ENCODE data around the gene TRUB1.

TRUB1 gene

GRCh38 chr10:115026056-115026745, 88.2 kb downstream of the TRUB1 start:
- H3K36me3 ChIP-seq (ENCODE audit: insufficient read depth, low read length): no peaks in the 10 kb centered on the region
- H3K79me2 ChIP-seq (ENCODE audit: insufficient read depth, low read length): no peaks in the 10 kb centered on the region
- H3K4me1 ChIP-seq (ENCODE audit: insufficient read depth, low read length): no peaks in the 10 kb centered on the region
- H4K20me1 ChIP-seq (ENCODE audit: insufficient read depth, low read length): no peaks in the 10 kb centered on the region
- H3K9ac ChIP-seq (ENCODE audit: low read depth, low read length): no peak overlapping the region
- H3K9me3 ChIP-seq (ENCODE audit: insufficient read depth, low read length, severe bottlenecking): no peaks in the 10 kb centered on the region
- ATAC-seq (ENCODE audit: insufficient read depth, low read depth) (no peak), DNase-seq (no peak)
- H3K27me3 ChIP-seq (ENCODE audit: insufficient read depth, low read length, poor library complexity): no peaks in the 10 kb centered on the region
- no peak overlapping the region for H3K4me2 ChIP-seq (ENCODE audit: insufficient read depth, low read length)
- TF ChIP-seq, protein P1, sequence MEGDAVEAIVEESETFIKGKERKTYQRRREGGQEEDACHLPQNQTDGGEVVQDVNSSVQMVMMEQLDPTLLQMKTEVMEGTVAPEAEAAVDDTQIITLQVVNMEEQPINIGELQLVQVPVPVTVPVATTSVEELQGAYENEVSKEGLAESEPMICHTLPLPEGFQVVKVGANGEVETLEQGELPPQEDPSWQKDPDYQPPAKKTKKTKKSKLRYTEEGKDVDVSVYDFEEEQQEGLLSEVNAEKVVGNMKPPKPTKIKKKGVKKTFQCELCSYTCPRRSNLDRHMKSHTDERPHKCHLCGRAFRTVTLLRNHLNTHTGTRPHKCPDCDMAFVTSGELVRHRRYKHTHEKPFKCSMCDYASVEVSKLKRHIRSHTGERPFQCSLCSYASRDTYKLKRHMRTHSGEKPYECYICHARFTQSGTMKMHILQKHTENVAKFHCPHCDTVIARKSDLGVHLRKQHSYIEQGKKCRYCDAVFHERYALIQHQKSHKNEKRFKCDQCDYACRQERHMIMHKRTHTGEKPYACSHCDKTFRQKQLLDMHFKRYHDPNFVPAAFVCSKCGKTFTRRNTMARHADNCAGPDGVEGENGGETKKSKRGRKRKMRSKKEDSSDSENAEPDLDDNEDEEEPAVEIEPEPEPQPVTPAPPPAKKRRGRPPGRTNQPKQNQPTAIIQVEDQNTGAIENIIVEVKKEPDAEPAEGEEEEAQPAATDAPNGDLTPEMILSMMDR (IDR thresholded peaks at IDR 0.05; ENCODE audit: borderline replicate concordance, extremely low read depth, low read length, poor library complexity, severe bottlenecking): no peak
- no peak for TF ChIP-seq EZH2 (IDR thresholded peaks at IDR 0.05; ENCODE audit: borderline replicate concordance, low read depth, low read length, severe bottlenecking)
- H3K27ac ChIP-seq (ENCODE audit: low read length): no peak overlapping the region
- H3K4me3 ChIP-seq (ENCODE audit: low read depth in 1 of 2, low read length in 2 of 2): no peak overlapping the region
- no peak overlapping the region for H2AFZ ChIP-seq (ENCODE audit: low read depth, low read length)

DNA sequence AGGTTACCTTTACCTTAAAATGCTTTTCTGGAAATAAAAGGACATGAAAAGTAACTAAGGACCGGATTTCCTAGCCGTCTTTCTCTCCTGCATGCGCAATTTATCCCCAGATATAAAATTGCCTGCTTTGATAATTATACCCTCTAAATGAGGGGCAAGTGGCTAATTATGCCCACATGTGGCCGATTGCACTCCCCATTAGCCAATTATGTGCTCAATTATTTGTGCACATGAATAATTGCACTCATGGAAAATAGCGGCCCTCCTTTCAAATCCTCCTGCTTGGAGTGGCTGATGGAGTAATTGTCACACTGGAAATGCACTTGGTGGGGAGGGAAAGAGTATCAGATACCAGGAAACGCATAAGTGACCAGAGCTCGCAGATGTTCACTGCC, 88.7 kb downstream of the TRUB1 start:
- Histone ChIP-seq H3K27me3 (ENCODE audit: insufficient read depth, low read length, poor library complexity) (no peaks in the 10 kb centered on the region), H3K4me2 (ENCODE audit: insufficient read depth, low read length) (no peak overlapping the region), H3K79me2 (ENCODE audit: insufficient read depth, low read length) (no peaks in the 10 kb centered on the region), H3K9ac (ENCODE audit: low read depth, low read length) (no peak overlapping the region), H4K20me1 (ENCODE audit: insufficient read depth, low read length) (no peaks in the 10 kb centered on the region), H3K27ac (ENCODE audit: low read length) (no peak overlapping the region), H3K4me3 (ENCODE audit: low read depth in 1 of 2, low read length in 2 of 2) (no peak overlapping the region), H3K36me3 (ENCODE audit: insufficient read depth, low read length) (no peaks in the 10 kb centered on the region), H2AFZ (ENCODE audit: low read depth, low read length) (no peak overlapping the region), H3K4me1 (ENCODE audit: insufficient read depth, low read length) (no peaks in the 10 kb centered on the region), H3K9me3 (ENCODE audit: insufficient read depth, low read length, severe bottlenecking) (no peaks in the 10 kb centered on the region)
- ATAC-seq (ENCODE audit: insufficient read depth, low read depth) (no peak), DNase-seq (no peak)
- TF ChIP-seq, protein P1 (IDR thresholded peaks at IDR 0.05; ENCODE audit: borderline replicate concordance, extremely low read depth, low read length, poor library complexity, severe bottlenecking): no peak
- TF ChIP-seq EZH2 (IDR thresholded peaks at IDR 0.05; ENCODE audit: borderline replicate concordance, low read depth, low read length, severe bottlenecking): no peak

Measured in DND-41 (cell line).